Subcutaneous adipose tissue (tissue), 4 donors: Measurements from ENCODE around the gene MYADML2. TPM values are rescaled to one million over a fixed set of nuclear protein-coding genes. Genes with fewer than 3 reads are reported as not detected.

Source experiments
- total RNA-seq, 4 donors: library from RNA; depleted of rRNA; stranded (reverse); fragments of >200 nt; gene quantifications; one replicate each; pipeline ENCODE4 v1.1.0, GENCODE V29; 2016
- TF ChIP-seq, protein P1 (sequence below): fragments of 450-650 bp; IDR thresholded peaks from one replicate; pipeline ENCODE4 v1.5.1; 2016; ENCODE audit warnings: low read depth, mild to moderate bottlenecking, control low read depth, antibody characterized with exemption, moderate library complexity

The MYADML2 gene
- total RNA-seq, 4 donors from 2014 or later: not detected

DNA sequence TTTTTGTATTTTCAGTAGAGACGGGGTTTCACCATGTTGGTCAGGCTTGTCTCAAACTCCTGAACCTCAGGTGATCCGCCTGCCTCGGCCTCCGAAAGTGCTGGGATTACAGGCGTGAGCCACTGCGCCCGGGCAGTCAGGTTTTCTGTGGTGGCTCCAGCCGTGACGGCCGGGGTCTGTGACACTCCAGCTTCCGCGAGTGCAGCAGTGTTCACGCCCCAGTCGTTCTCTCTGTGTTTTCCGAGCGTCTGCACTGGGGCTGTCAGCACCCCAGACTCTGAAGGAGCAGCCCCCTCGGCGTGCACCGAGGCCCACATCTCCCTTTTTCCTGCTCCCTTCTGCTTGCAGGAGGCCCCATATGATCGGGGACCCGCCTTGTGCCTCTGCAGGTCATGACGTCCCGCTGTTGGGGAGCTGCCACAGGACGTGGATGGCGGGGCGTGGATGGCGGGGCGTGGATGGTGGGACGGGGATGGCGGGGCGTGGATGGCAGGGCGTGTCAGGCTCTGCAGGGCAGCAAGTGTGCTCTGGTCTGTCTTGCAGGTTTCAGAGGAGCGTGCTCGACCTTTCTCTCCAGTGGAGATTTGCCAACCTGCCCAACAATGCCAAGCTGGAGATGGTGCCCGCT lies 36.1 kb upstream of the MYADML2 start:
- TF ChIP-seq, protein P1, sequence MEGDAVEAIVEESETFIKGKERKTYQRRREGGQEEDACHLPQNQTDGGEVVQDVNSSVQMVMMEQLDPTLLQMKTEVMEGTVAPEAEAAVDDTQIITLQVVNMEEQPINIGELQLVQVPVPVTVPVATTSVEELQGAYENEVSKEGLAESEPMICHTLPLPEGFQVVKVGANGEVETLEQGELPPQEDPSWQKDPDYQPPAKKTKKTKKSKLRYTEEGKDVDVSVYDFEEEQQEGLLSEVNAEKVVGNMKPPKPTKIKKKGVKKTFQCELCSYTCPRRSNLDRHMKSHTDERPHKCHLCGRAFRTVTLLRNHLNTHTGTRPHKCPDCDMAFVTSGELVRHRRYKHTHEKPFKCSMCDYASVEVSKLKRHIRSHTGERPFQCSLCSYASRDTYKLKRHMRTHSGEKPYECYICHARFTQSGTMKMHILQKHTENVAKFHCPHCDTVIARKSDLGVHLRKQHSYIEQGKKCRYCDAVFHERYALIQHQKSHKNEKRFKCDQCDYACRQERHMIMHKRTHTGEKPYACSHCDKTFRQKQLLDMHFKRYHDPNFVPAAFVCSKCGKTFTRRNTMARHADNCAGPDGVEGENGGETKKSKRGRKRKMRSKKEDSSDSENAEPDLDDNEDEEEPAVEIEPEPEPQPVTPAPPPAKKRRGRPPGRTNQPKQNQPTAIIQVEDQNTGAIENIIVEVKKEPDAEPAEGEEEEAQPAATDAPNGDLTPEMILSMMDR: no peak

DNA sequence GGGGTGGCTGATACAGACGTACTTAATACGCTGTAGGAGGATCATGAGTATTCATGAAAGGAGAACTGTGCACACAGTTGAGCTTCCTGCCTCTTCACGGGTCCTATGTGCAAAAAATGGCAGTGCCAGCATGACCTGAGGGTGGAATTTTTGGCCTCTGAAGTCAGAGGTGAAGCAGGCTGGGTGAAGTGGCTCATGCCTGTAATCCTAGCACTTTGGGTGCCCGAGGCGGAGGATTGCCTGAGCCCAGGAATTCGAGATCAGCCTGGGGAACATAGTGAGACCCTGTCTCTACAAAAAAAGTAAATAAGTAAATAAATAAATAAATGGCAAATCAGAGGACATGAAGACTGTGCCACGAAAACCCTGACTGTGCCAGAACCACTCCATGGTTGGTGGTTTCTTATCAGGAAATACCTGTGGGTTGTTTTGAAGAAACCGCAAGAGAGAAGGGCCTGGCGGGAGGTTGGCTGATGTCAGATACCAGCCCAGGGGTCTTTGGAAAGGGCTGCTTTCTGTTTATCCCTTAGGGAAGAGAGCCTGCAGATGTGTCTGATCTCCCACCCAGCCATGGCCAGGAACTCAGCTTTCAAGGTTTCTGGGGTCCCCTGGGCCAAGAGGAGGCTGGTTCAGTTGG lies 33.8 kb upstream of the MYADML2 start:
- TF ChIP-seq, protein P1: no peak

DNA sequence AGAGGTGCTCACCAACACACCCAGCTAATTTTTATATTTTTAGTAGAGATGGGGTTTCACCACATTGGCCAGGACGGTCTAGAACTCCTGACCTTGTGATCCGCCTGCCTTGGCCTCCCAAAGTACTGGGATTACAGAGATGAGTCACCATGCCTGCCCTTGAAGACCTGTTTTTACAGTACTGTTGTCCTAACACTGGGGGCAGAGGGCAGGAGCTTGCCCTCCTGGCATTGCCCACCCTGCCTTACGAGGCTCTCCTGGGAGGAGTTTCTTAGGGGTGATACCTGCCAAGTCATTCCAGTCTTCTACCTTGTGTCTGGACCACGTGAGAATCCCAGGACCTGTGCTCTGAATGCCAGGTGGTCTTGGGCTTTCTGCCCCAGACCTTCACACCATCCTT lies 33.1 kb upstream of the MYADML2 start:
- TF ChIP-seq, protein P1: no peak

DNA sequence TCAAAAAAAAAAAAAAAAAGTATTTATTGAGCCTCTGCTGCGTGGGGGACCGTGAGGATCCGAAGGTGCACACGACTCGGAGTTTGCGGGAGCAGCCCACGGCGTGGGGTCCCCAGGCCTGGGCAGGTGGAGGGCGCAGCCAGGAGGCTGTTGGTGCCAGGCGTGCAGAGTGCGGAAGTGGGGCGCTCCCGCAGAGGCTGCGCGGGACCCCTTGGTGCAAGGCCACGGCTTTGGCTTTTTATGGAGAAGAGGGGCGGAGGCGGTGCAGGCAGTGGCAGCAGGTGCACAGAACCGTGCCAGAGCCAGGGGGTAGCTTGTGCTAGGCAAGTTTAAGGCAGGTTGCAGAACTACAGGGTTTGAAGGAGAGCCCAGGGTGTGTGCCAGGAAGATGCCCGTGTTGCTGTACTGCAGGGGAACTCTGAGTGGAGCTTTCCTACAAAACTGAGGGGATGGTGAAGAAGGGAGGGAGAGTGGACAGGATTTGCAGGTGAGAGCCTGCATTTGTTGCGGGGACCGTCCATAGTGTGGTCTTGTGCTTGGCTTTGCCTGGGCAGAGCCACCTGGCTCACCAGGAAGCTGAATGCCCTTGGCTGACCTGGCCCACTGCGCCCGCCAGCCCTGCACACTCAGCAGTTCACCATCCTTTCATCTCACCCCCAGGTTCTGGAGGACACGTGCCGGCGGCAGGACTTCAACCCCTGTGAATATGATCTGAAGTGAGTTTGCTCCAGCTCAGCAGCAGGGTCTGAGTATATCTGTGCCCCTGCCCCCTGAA lies 31.7 kb upstream of the MYADML2 start:
- TF ChIP-seq, protein P1: no peak

DNA sequence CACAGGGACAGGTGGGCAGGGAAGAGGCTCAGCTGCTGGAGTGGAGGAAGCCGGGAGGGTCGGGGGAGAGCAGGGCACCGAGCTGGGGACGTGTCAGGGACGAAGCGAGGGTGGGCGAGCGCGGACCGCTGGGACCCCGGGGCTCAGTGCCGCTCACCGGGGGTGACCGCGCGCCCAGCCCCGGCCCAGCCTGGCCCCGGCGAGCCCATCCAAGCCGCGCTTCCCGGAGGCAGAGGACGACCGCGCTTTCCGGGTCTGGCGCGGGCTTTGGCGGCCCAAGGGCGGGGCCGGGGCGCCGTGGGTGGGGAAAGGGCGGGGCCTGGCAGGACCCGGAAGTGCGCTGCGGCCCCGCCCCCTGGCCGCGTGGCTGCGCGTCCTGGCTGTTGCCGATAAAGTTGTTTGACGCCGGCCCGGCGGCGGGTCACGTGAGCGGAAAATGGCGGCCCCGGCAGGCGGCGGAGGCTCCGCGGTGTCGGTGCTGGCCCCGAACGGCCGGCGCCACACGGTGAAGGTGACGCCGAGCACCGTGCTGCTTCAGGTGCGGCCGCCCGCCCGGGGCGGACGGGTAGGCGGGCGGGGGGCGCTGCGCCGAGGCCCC lies 30.3 kb upstream of the MYADML2 start, which contains the start of gene ASPSCR1:
TSS of gene ASPSCR1 (plus strand) at position 419 of the 598 bp plus-strand sequence. CDS start at position 437, 18 bp downstream.
- TF ChIP-seq, protein P1: no peak

DNA sequence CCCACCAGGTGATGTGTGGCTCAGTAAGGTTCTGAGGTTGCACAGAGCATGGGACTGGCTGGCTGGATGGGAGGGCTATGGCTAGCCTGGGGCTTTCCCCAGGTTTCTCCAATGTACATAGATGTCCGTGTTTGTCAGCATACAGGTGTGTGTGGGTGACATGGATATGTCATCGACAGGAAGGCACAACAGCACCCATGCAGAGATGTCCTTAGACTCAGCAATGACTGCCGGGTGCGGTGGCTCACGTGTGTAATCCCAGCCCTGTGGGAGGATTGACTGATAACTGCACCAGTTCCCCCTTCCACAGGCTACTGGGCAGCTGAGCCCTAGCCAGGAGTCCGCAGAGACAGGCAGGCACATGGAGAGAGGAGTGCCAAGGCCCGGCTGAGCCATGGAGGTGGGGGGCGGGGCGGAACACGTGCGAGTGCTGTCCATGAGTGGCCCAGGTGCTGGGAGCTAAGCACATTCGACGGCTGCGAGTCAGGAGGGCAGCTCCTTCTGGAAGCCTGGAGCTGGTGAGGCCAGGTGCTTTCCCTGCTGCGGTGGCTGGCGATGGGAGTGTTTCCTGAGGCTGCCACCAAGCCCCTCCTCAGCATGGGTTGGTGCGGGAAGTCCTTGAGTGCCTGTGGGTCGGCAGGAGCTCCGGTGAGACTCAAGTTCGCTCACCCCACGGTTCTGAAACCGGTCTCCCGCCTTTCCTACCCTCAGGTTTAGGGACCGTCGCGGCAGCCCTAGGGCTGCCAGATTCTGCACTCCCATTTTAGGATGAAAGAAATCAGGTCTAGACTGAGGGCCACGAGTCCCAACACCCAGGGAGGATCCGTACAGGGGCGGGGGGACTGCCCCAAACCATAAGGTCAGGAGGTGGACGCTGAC lies 29.5 kb upstream of the MYADML2 start:
- TF ChIP-seq, protein P1: no peak
